SK-N-SH (cell line): ENCODE measurements around the gene TMEM266. TPM values are rescaled to one million over a fixed set of nuclear protein-coding genes. Genes with fewer than 3 reads are reported as not detected.

Experiments used
- CTCF ChIA-PET: fragments of 300-600, 350-600 bp; formaldehyde crosslinking; extraction: SDS; loops from one replicate; lab custom pipeline; 2021; lab: Yijun Ruan, JAX
- POLR2A ChIA-PET: fragments of 350-600 bp; sonication (Branson Sonifier 250); formaldehyde crosslinking; extraction: SDS; loops from one replicate; lab custom pipeline; 2020; ENCODE audit warnings: antibody characterized with exemption, inconsistent platforms; lab: Yijun Ruan, JAX
- DNase-seq: peaks from one replicate; pipeline ENCODE4 v3.0.0; 2012
- H2AFZ ChIP-seq: fragments of 200-600 bp; sonication (generic); 2 replicates; pipeline ENCODE4 v1.8.1; 2016; ENCODE audit warnings: antibody characterized with exemption, mild to moderate bottlenecking, low read depth
- H3F3A ChIP-seq: fragments of 200-600 bp; sonication (generic); replicated peaks from 2 replicates; pipeline ENCODE3; 2016; ENCODE audit warnings: antibody characterized with exemption, mild to moderate bottlenecking; ENCODE audit not compliant: insufficient read depth
- H3K27ac ChIP-seq, 2 experiments: fragments of 200-500 bp in 1 of 2; fragments of 200-600 bp in 1 of 2; sonication (Bioruptor generic) in 1 of 2; sonication (generic), shearing (Covaris generic) in 1 of 2; 2 replicates each; pipeline versions ENCODE4 v1.5.1 to v1.6.1; 2014 to 2016; ENCODE audit warnings: low read depth in 2 of 2, inconsistent platforms in 1 of 2, low read length in 1 of 2, mild to moderate bottlenecking in 1 of 2, mixed read lengths in 1 of 2
- H3K27me3 ChIP-seq: fragments of 200-600 bp; sonication (generic), shearing (Covaris generic); 2 replicates; pipeline ENCODE4 v1.6.1; 2016; ENCODE audit warnings: mixed run types; ENCODE audit not compliant: insufficient read depth
- H3K36me3 ChIP-seq, 2 experiments: fragments of 200-500 bp in 1 of 2; fragments of 200-600 bp in 1 of 2; sonication (Bioruptor generic) in 1 of 2; sonication (generic) in 1 of 2; replicated peaks in 1 of 2; 2 replicates each; pipeline versions ENCODE3 to v1.5.1; 2014 to 2016; ENCODE audit warnings: low read length in 1 of 2, mild to moderate bottlenecking in 1 of 2; ENCODE audit not compliant: insufficient read depth in 2 of 2, control insufficient read depth in 1 of 2
- H3K4me1 ChIP-seq, 2 experiments: fragments of 200-500 bp in 1 of 2; fragments of 200-600 bp in 1 of 2; sonication (Bioruptor generic) in 1 of 2; sonication (generic), shearing (Covaris generic) in 1 of 2; 2 replicates each; pipeline versions ENCODE4 v1.5.1 to v1.6.1; 2014 to 2016; ENCODE audit warnings: low read depth in 1 of 2, low read length in 1 of 2, mixed run types in 1 of 2; ENCODE audit not compliant: insufficient read depth in 2 of 2, control insufficient read depth in 1 of 2
- H3K4me2 ChIP-seq: fragments of 200-600 bp; sonication (generic), shearing (Covaris generic); 2 replicates; pipeline ENCODE4 v1.6.1; 2017; ENCODE audit warnings: mixed run types
- H3K4me3 ChIP-seq, 2 experiments: fragments of 200-500 bp in 1 of 2; fragments of 200-600 bp in 1 of 2; sonication (Bioruptor generic) in 1 of 2; sonication (generic), shearing (Covaris generic) in 1 of 2; 2 replicates each; pipeline versions ENCODE4 v1.5.1 to v1.8.1; 2014 to 2016; ENCODE audit warnings: low read depth in 2 of 2, inconsistent platforms in 1 of 2, low read length in 1 of 2, mild to moderate bottlenecking in 1 of 2, mixed read lengths in 1 of 2, moderate library complexity in 1 of 2
- H3K79me2 ChIP-seq: fragments of 200-600 bp; sonication (generic); 2 replicates; pipeline ENCODE4 v1.8.1; 2017; ENCODE audit warnings: mild to moderate bottlenecking; ENCODE audit not compliant: insufficient read depth
- H3K9ac ChIP-seq: fragments of 200-600 bp; sonication (generic); 2 replicates; pipeline ENCODE4 v1.6.1; 2017; ENCODE audit warnings: mixed run types
- H3K9me2 ChIP-seq: fragments of 200-600 bp; sonication (generic); 2 replicates; pipeline ENCODE4 v1.6.1; 2017; ENCODE audit warnings: mixed run types
- H3K9me3 ChIP-seq: fragments of 200-600 bp; sonication (generic); 2 replicates; pipeline ENCODE4 v1.6.1; 2017; ENCODE audit warnings: mixed run types, mild to moderate bottlenecking, moderate library complexity
- H4K20me1 ChIP-seq: fragments of 200-600 bp; sonication (generic); 2 replicates; pipeline ENCODE4 v1.6.1; 2017; ENCODE audit warnings: mild to moderate bottlenecking, mixed run types; ENCODE audit not compliant: insufficient read depth
- CTCF ChIP-seq: fragments of 200-600 bp; sonication (generic); IDR thresholded peaks from 2 replicates; pipeline ENCODE4 v1.6.1; 2017; ENCODE audit warnings: antibody characterized with exemption, mild to moderate bottlenecking, moderate library complexity
- RXRA ChIP-seq: IDR thresholded peaks from 2 replicates; pipeline ENCODE4 v1.4.0; 2012; ENCODE audit warnings: low read depth, mild to moderate bottlenecking, borderline replicate concordance
- TAF1 ChIP-seq: IDR thresholded peaks from 2 replicates; pipeline ENCODE4 v1.6.1; 2012; ENCODE audit warnings: low read depth, mild to moderate bottlenecking, low read length, moderate library complexity, borderline replicate concordance
- TEAD4 ChIP-seq: IDR thresholded peaks from 2 replicates; pipeline ENCODE4 v1.4.0; 2012; ENCODE audit warnings: mild to moderate bottlenecking, borderline replicate concordance; ENCODE audit not compliant: insufficient read depth
- USF2 ChIP-seq: fragments of 150-350 bp; IDR thresholded peaks from 2 replicates; pipeline ENCODE4 v1.6.1; 2017; ENCODE audit warnings: antibody characterized with exemption, low read length, low read depth, borderline replicate concordance
- WGBS: methylation state at CpG from one replicate; pipeline ENCODE4 v1.1.6; 2017; ENCODE audit warnings: low lambda C conversion rate; 5-methylcytosine and 5-hydroxymethylcytosine counted together
- polyA plus RNA-seq, 3 experiments: library from polyadenylated mRNA; depleted of rRNA; stranded (reverse); fragments of >200 nt; gene quantifications; 2 replicates each; pipeline ENCODE4 v1.2.3, GENCODE V29; 2012
- TF ChIP-seq, protein P1 (sequence below): fragments of 150-350 bp; IDR thresholded peaks from 2 replicates; pipeline ENCODE4 v1.6.1; 2016; ENCODE audit warnings: mild to moderate bottlenecking, low read depth, low read length
- TF ChIP-seq, protein P2 (sequence below): IDR thresholded peaks from 2 replicates; pipeline ENCODE4 v1.4.0; 2012; ENCODE audit warnings: low read depth, borderline replicate concordance
- TF ChIP-seq, protein P3 (sequence below): IDR thresholded peaks from 2 replicates; pipeline ENCODE4 v1.4.0; 2012; ENCODE audit warnings: low read depth

Gene TMEM266
- polyA plus RNA-seq, 1 of the 3 experiments (the other 2 are of a cell fraction), result 0.07 TPM

DNA sequence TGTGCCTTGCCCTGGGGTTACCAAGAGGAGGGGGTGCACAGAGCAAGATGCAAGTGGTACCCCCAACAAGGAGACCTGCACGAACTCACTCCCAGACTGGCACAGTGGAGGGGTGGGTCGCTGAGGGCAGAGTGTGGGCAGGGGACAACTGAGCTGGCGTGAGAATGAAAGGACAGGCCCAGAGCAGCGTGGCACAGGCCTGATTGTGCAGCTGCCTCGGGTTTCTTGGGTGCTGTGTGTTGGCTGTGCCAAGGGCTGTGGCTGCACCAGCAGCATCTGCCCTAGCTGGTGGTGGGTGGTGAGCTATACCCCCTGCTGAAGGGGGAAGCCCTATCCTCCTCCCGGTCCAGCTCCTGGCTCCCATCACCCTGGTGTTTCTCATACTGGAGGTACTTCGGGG, 92.4 kb downstream of the TMEM266 start:
- peaks cover 5 to 6% of the 10 kb centered on the region in 2 experiments; a peak in 1 of 4 replicates for H3K4me1 ChIP-seq
- no peak overlapping the region for H3K27ac ChIP-seq
- no peaks in the 10 kb centered on the region for H3K36me3 ChIP-seq
- no peaks in the 10 kb centered on the region for H3K27me3 ChIP-seq
- 78% methylated on average over 5 of the region's 7 CpGs for WGBS
- TF ChIP-seq, protein P1, sequence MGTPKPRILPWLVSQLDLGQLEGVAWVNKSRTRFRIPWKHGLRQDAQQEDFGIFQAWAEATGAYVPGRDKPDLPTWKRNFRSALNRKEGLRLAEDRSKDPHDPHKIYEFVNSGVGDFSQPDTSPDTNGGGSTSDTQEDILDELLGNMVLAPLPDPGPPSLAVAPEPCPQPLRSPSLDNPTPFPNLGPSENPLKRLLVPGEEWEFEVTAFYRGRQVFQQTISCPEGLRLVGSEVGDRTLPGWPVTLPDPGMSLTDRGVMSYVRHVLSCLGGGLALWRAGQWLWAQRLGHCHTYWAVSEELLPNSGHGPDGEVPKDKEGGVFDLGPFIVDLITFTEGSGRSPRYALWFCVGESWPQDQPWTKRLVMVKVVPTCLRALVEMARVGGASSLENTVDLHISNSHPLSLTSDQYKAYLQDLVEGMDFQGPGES, result no peak
- TF ChIP-seq CTCF (no peak), RXRA (no peak)
- TF ChIP-seq, protein P2, sequence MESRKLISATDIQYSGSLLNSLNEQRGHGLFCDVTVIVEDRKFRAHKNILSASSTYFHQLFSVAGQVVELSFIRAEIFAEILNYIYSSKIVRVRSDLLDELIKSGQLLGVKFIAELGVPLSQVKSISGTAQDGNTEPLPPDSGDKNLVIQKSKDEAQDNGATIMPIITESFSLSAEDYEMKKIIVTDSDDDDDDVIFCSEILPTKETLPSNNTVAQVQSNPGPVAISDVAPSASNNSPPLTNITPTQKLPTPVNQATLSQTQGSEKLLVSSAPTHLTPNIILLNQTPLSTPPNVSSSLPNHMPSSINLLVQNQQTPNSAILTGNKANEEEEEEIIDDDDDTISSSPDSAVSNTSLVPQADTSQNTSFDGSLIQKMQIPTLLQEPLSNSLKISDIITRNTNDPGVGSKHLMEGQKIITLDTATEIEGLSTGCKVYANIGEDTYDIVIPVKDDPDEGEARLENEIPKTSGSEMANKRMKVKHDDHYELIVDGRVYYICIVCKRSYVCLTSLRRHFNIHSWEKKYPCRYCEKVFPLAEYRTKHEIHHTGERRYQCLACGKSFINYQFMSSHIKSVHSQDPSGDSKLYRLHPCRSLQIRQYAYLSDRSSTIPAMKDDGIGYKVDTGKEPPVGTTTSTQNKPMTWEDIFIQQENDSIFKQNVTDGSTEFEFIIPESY, result no peak
- TF ChIP-seq, protein P3, sequence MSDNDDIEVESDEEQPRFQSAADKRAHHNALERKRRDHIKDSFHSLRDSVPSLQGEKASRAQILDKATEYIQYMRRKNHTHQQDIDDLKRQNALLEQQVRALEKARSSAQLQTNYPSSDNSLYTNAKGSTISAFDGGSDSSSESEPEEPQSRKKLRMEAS, result no peak
- H2AFZ ChIP-seq, result no peak overlapping the region
- no peak overlapping the region for H3K9ac ChIP-seq
- H3K79me2 ChIP-seq, result no peaks in the 10 kb centered on the region
- H3K4me2 ChIP-seq, result no peak overlapping the region
- CTCF ChIA-PET, result interaction anchor here (0.8 to 19.1 kb wide), 9 partner anchors 10 to 715 kb away, joined by 3 to 279 read pairs (median 3); partner anchors contain the start of gene TMEM266
- no peaks in the 10 kb centered on the region for H4K20me1 ChIP-seq
- DNase-seq, result no peak
- POLR2A ChIA-PET, result no interaction called here
- H3K4me3 ChIP-seq, result no peak overlapping the region
- H3K9me3 ChIP-seq, result no peaks in the 10 kb centered on the region
- no peaks in the 10 kb centered on the region for H3K9me2 ChIP-seq
- peaks cover 8% of the 10 kb centered on the region for H3F3A ChIP-seq

DNA sequence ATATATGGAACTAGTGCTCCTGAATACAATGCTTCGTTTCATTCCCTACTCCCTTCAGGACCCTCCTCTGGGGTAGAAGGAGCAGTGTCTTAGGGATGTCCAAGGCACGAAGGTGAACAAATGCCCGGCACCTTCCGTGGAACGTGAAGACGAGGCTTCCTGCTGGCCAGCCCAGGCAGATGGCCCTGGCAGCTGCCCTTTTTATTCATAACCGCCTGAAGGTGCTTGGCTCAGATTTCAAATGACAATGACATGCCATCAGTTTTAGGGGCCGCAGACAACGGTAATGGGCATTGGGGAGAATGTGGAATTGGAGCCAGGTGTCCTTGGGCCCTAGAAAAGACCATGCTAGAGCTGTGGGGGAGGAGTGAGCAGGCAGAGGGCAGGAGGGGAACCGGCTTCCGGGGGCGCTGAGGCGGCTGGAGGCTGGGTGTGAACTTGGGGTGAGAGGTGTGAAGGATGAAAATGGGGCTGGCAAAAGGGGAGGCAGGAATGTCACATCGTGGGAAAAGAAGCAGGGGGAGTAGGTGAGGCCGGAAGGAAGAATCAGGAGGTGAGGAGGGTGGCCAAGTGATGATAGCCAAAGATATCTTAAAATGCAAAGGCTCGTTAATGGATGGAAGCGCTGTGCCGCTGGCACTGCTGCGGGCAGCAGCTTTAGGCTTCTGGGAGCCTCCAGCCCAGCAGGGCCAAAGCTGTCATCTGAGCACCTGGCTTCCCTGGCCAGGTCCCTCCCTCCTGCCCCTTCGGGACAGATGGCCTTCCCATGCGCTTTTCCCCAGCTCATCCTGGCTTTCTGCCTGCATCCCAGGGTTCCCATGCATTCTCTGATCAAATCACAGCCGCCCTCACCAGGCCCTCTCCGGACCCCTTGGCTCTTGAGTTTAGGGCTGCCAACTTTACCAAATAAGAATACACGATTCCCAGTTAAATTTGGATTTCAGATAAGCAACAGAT, 93.7 kb downstream of the TMEM266 start:
- no peak for TF ChIP-seq TAF1
- no peak for TF ChIP-seq USF2
- no peak for TF ChIP-seq TEAD4
- no peak for TF ChIP-seq CTCF
- no peak for TF ChIP-seq RXRA
- TF ChIP-seq, protein P3, result no peak
- Histone ChIP-seq H3K79me2 (no peaks in the 10 kb centered on the region), H3K36me3 (no peaks in the 10 kb centered on the region), H3K4me2 (no peak overlapping the region), H3K4me3 (no peak overlapping the region), H3K4me1 (peaks cover 2 to 5% of the 10 kb centered on the region in 2 experiments; a peak in 1 of 4 replicates), H3K9me2 (no peaks in the 10 kb centered on the region), H3F3A (peaks cover 8% of the 10 kb centered on the region), H3K27ac (no peak overlapping the region), H3K27me3 (no peaks in the 10 kb centered on the region), H4K20me1 (no peaks in the 10 kb centered on the region), H3K9ac (no peak overlapping the region), H3K9me3 (no peaks in the 10 kb centered on the region), H2AFZ (no peak overlapping the region)
- POLR2A ChIA-PET, result no interaction called here
- WGBS, result 90% methylated on average over 24 of the region's 24 CpGs
- DNase-seq, result no peak
- CTCF ChIA-PET, result interaction anchor here (1.3 to 19.1 kb wide), 4 partner anchors 9 to 93 kb away, joined by 4 to 279 read pairs (median 54); partner anchors contain the start of gene TMEM266
